CD4-positive, alpha-beta T cell treated with Interleukin-4 for 1 hour (primary cell): ENCODE data around the gene PTPRK.

ENCODE experiments used
- DNase-seq, 2 donors: peaks; one replicate each; pipeline ENCODE4 v3.0.0-alpha.2; 2020 to 2022

PTPRK gene

DNA sequence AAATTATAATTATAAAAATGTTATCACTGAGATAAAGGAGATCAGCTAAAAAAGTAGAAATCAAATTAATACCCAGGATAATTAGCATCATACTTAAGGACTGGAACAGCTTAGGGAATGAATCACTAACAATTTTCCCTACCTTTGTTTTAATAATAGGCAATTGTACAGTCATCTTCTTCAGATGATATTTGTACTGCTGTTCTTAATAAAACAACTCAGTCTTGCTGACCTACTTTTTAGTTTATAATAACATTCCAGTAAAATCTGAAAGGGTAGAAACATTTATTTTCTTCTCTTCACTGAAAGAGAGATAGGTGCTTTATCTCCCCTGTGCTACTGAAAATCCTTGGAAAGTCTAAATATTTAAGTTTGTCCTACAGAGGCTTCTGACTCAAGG is 348.3 kb downstream of the PTPRK start:
- no peak for DNase-seq

- DNase-seq, result no peak
Measured at GRCh38 chr6:128171182-128171581, 349.2 kb downstream of the PTPRK start.

GRCh38 chr6:128168244-128168643 is 352.2 kb downstream of the PTPRK start:
- DNase-seq, result no peak

DNA sequence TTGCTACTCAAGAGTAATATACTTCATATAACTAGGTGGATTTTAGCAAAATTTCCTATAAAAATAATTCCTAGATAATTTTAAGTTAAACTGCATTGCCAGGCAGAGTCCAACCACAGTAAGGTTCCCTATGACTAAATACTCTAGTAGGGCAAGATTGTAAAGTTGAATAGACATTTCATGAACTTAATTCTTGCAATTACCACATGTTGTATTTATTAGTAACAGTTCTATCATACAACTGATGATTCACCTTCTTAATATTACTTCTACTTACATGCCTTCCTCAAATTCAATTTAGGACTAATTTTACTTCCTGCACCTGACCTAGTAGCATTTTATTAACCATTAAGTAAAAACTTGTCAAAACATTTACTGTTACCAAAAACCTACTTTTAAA is 352.8 kb downstream of the PTPRK start:
- no peak for DNase-seq

GRCh38 chr6:128164254-128164653 is 356.1 kb downstream of the PTPRK start:
- no peak for DNase-seq

- no peak for DNase-seq
Measured at GRCh38 chr6:128162423-128162822, 358.0 kb downstream of the PTPRK start.

GRCh38 chr6:128161839-128162238 is 358.6 kb downstream of the PTPRK start:
- DNase-seq, result no peak

GRCh38 chr6:128161263-128161662 is 359.1 kb downstream of the PTPRK start:
- no peak for DNase-seq

GRCh38 chr6:128158496-128158895 is 361.9 kb downstream of the PTPRK start:
- no peak for DNase-seq

DNA sequence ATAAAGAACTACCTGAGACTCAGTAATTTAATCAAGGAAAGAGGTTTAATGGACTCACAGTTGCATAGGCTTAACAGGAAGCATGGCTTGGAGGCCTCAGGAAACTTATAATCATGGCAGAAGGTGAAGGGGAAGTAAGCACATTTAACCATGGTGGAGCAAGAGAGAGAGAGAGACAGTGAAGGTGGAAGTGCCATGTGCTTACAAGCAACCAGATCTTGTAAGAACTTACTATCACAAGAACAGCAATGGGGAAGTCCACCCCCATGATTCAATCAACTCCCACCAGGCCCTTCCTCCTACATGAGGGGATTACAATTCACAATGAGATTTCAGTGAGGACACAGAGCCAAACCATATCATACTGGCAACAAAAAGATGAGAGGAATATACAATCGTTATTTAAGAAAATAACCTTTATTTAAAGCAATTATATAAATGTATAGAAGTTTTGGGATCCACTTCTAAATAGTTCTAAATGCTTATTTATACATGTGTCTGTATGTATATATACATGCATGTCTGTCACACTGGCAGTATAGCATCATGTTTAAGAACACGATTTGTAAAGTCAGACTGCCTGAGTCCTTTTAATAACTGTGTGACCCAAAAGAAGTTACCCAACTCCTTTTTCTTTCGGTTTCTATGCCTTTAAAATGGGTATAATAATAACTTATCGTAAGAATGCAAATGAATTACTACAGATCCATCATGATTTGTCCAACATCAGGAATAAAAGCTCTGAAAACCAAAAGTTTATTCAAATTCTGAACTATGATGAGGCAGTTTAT is 363.9 kb downstream of the PTPRK start:
- DNase-seq, result no peak

DNA sequence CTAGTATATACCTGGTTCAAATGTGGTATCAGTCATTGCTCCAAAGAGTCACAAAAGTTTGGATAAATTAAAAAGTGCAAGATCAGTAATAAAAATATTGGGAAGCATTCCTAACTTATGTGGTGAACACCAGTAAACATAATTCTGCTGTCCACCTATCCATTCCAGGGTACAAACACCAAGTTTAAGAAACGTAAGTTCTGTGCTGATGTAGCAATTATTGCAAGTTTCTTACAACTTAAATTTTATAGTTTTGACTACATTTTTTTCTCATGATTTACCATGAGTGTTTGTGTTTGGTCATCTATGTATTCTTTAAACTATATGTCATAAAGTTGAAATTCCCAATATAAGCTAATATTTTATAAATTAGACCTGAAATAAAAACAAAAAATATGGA is 364.6 kb downstream of the PTPRK start:
- DNase-seq, result no peak

DNA sequence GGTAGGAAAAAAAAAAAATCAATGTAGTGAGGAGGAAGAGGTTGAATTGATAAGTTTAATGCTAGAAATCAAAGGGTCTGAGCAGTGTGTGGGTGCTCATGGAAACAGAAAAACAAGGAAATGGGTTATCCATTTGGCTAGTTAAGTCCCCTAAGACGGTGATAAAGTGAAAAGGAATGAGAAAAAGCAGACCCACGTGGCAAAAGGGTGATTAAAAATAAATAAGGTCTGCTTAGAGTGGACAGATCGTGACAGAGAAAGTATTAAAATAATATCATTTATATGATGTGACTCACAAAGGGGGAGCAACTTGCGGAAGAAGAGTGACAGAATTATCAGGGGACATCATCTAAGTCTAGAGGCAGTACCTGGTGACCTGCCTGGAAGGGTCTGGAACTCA is 367.8 kb downstream of the PTPRK start:
- DNase-seq, result no peak

- DNase-seq, result no peak
Measured at GRCh38 chr6:128150376-128150775, 370.0 kb downstream of the PTPRK start.

DNA sequence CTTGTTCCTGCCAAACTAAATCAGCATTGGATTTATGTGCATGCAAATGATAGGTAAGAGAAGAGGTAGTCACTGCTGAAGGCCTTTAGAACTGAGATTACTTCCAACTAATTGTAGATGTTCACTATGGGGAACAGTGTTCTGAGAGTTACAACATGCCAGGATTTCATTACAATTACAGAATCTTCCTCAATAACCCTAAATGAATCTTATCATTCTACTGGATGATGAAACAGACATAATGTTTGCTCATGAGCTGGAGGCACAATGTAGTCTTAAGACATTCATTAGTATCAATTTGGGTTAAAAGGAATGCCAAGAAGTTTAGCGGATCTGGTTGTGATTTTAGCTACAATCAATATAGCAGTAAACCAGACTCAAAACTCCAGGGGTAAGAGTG is 370.6 kb downstream of the PTPRK start:
- DNase-seq, result no peak

DNA sequence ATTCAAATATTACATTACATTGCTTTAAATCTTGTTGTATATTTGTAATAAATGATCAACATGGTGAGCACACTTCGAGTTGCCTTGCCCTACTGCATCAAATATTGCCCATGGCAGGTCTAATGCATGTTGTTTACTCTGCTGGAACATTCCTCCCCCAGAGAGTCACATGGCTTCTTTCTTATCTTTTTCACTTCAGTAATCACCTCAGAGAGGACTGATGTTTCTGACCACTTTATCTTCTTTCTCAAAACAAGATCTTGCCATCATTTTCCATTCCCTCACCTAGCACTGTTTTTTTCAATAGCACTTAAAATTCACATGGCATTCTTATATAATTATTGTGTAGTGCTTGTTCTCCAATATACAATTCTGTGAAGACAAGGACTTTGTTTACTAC is 376.1 kb downstream of the PTPRK start:
- no peak for DNase-seq

DNA sequence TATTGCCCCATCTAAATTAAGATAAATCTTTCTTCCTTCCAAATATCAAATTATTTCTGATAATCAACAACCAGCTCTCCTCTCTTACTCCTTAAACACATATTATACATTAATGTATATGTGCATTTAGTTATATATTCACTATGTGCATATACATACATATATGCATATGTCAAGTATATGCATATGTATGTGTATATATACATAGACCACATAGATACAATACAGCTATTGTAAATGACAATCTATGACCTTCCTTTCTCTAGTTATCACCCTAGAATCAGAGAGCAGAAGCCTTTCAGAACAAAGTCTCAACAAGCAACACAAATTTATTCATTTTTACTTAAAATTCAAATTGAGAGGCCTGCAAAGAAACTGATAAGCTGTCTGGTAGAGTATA is 378.5 kb downstream of the PTPRK start:
- no peak for DNase-seq

- DNase-seq, result no peak
Measured at GRCh38 chr6:128139519-128139918, 380.9 kb downstream of the PTPRK start.

DNA sequence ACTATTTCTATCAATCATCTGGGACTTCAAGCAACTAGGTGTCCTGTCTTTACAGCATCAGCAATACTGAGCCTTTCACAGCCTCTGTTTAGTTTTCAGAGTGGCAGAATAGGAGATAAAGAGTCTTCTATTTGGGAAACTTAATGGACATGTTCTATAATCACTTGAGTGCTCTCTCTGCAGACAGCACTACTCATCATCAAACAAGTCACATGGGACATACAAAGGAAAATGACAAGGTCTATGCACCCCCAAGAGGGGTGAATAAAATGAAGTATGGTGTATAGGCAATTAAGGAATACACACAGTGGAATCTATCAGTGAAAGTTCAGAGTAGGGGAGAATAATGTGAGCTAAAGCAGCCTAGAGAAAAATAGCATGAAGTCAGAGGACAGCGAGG is 381.7 kb downstream of the PTPRK start:
- no peak for DNase-seq

DNA sequence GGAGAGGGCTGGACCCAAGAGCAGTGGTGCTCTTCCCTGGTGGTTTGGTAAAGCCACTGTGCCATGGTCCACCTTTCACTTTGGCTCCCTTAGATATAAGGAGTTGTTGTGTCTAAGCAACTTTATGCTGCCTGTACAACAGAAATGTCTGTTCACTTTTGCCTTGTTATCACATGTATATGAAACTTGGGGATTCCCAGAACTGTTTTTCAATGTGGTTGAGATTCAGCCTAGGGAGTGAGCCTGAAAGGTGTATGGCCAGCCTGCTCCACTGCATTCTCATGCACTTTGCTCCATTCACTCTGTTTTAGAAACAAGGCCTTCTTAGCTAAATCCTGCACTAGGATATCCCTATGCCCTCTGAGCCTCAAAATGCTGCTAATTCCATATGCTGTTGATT is 385.1 kb downstream of the PTPRK start:
- DNase-seq, result no peak

- DNase-seq, result no peak
Measured at GRCh38 chr6:128131566-128131965, 388.8 kb downstream of the PTPRK start.

GRCh38 chr6:128131036-128131435 is 389.4 kb downstream of the PTPRK start:
- no peak for DNase-seq

GRCh38 chr6:128129679-128130078 is 390.7 kb downstream of the PTPRK start:
- no peak for DNase-seq

- DNase-seq, result no peak
Measured at GRCh38 chr6:128127650-128128049, 392.7 kb downstream of the PTPRK start.

DNA sequence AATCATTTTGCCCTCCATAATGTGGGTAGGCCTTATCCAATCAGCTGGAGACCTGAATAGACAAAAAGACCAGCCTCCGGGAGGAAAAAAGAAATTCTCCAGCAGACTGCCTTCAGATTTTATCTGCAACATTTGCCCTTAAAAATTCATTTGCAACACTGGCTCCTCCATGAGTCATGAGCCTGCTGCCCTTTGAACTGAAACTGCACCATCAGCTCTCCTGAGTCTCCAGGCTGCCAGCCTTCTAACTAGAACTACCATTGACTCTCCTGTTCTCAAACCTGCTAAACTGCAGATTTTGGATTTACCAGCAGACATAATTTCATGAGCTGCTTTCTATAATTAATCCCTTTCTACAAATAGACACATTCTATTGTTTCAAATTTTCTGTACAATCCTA is 395.7 kb downstream of the PTPRK start:
- DNase-seq, result no peak

DNA sequence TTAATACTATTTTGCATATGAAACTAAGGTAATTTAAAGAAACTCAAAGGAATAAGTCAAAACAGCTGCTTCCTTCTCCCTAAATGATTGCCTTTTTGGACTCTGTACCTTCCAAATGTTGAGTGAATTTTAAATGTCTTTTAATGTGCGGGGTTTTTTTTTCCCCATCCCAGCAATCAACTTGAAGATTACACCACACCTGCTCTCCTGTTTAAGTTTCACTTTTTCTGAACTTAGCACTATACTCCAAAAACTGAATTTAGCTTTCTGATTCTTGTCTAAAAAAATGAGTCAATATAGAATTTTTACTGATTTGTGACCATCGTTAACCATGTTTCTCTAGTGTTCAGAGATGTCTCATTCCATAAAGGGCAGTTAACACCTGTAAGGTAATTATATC is 398.8 kb downstream of the PTPRK start:
- no peak for DNase-seq
